Mucosa of rectum (tissue), 2 donors: Measurements from ENCODE around the gene TRNP1.
A peak's percentile ranks its signal among the peaks of the same experiment; 100 is the strongest.

ENCODE experiments used
- H3K27ac ChIP-seq, 2 donors: one replicate each; pipeline ENCODE4 v1.7.0; 2013; ENCODE audit warnings: inconsistent platforms in 2 of 2, low read depth in 2 of 2, low read length in 2 of 2
- H3K27me3 ChIP-seq, 2 donors: one replicate each; pipeline ENCODE4 v1.7.0; 2013; ENCODE audit warnings: low read length in 2 of 2; ENCODE audit not compliant: control insufficient read depth in 2 of 2, insufficient read depth in 2 of 2
- H3K36me3 ChIP-seq, 2 donors: one replicate each; pipeline ENCODE4 v1.7.0; 2013; ENCODE audit warnings: low read length in 2 of 2; ENCODE audit not compliant: control insufficient read depth in 2 of 2, insufficient read depth in 2 of 2
- H3K4me1 ChIP-seq, 2 donors: one replicate each; pipeline ENCODE4 v1.7.0; 2013; ENCODE audit warnings: low read length in 2 of 2, mild to moderate bottlenecking in 1 of 2; ENCODE audit not compliant: control insufficient read depth in 2 of 2, insufficient read depth in 2 of 2
- H3K4me3 ChIP-seq, 2 donors: one replicate each; pipeline ENCODE4 v1.7.0; 2013; ENCODE audit warnings: low read length in 2 of 2
- H3K9ac ChIP-seq, 2 donors: one replicate each; pipeline ENCODE4 v1.7.0; 2013; ENCODE audit warnings: low read length in 2 of 2, low read depth in 1 of 2, mild to moderate bottlenecking in 1 of 2
- H3K9me3 ChIP-seq, 2 donors: one replicate each; pipeline ENCODE4 v1.7.0; 2013; ENCODE audit warnings: low read length in 2 of 2; ENCODE audit not compliant: control insufficient read depth in 2 of 2
- donor health status: healthy.
- donor health status: Normal muscosa, but diverticular disease.

TRNP1 gene

GRCh38 chr1:27025718-27026117, 32.2 kb downstream of the TRNP1 start:
- H3K4me3 ChIP-seq: no peak overlapping the region
- no peak overlapping the region for H3K9ac ChIP-seq
- H3K9me3 ChIP-seq: no peaks in the 10 kb centered on the region
- H3K36me3 ChIP-seq: no peaks in the 10 kb centered on the region
- no peak overlapping the region for H3K27ac ChIP-seq
- peaks cover 0 to 8% of the 10 kb centered on the region in 2 donors for H3K4me1 ChIP-seq
- H3K27me3 ChIP-seq: no peaks in the 10 kb centered on the region

- Histone ChIP-seq H3K36me3 (no peaks in the 10 kb centered on the region), H3K27ac (no peak overlapping the region), H3K4me3 (no peak overlapping the region), H3K27me3 (no peaks in the 10 kb centered on the region), H3K9me3 (no peaks in the 10 kb centered on the region), H3K9ac (no peak overlapping the region), H3K4me1 (peaks cover 7% of the 10 kb centered on the region in 2 donors)
Observed at GRCh38 chr1:27026621-27027574, 33.4 kb downstream of the TRNP1 start.

GRCh38 chr1:27027575-27028250, 34.2 kb downstream of the TRNP1 start:
- H3K9ac ChIP-seq: no peak overlapping the region
- H3K27ac ChIP-seq: no peak overlapping the region

GRCh38 chr1:27029517-27029916, 36.0 kb downstream of the TRNP1 start:
- peaks cover 14 to 25% of the 10 kb centered on the region in 2 donors for H3K4me1 ChIP-seq
- H3K4me3 ChIP-seq: no peak overlapping the region
- H3K27me3 ChIP-seq: no peaks in the 10 kb centered on the region
- H3K9ac ChIP-seq: no peak overlapping the region
- no peaks in the 10 kb centered on the region for H3K9me3 ChIP-seq
- no peak overlapping the region for H3K27ac ChIP-seq
- H3K36me3 ChIP-seq: no peaks in the 10 kb centered on the region

More at GRCh38 chr1:27027575-27028250, 34.2 kb downstream of the TRNP1 start:
- H3K27me3 ChIP-seq: no peaks in the 10 kb centered on the region
- H3K4me3 ChIP-seq: no peak overlapping the region
- H3K4me1 ChIP-seq: peaks cover 9 to 11% of the 10 kb centered on the region in 2 donors
- H3K36me3 ChIP-seq: no peaks in the 10 kb centered on the region
- H3K9me3 ChIP-seq: no peaks in the 10 kb centered on the region

GRCh38 chr1:27031235-27032118, 38.0 kb downstream of the TRNP1 start:
- peak overlapping the region; percentile 52 to 74 for H3K9ac ChIP-seq
- H3K4me3 ChIP-seq: peak overlapping the region; percentile 61 to 64
- peak overlapping the region; percentile 82 to 85 for H3K27ac ChIP-seq
- H3K4me1 ChIP-seq: peaks cover 14 to 26% of the 10 kb centered on the region in 2 donors
- no peaks in the 10 kb centered on the region for H3K36me3 ChIP-seq
- no peaks in the 10 kb centered on the region for H3K27me3 ChIP-seq
- H3K9me3 ChIP-seq: no peaks in the 10 kb centered on the region

- peak overlapping the region; percentile 32 to 74 for H3K9ac ChIP-seq
Observed at GRCh38 chr1:27032119-27032461, 38.6 kb downstream of the TRNP1 start.

GRCh38 chr1:27033043-27033746, 39.7 kb downstream of the TRNP1 start:
- Histone ChIP-seq H3K27ac (peak overlapping the region; percentile 58 to 65), H3K4me3 (no peak overlapping the region), H3K36me3 (no peaks in the 10 kb centered on the region), H3K9ac (peak overlapping the region; percentile 17 to 60), H3K27me3 (no peaks in the 10 kb centered on the region), H3K9me3 (no peaks in the 10 kb centered on the region), H3K4me1 (peaks cover 14 to 26% of the 10 kb centered on the region in 2 donors)

More at GRCh38 chr1:27032119-27032461, 38.6 kb downstream of the TRNP1 start:
- Histone ChIP-seq H3K27ac (peak overlapping the region; percentile 82 to 85), H3K4me1 (peaks cover 14 to 26% of the 10 kb centered on the region in 2 donors), H3K4me3 (peak overlapping the region in 1 of 2 donors; percentile 61), H3K27me3 (no peaks in the 10 kb centered on the region), H3K36me3 (no peaks in the 10 kb centered on the region), H3K9me3 (no peaks in the 10 kb centered on the region)

- Histone ChIP-seq H3K4me1 (peaks cover 14 to 26% of the 10 kb centered on the region in 2 donors), H3K27ac (no peak overlapping the region), H3K4me3 (no peak overlapping the region), H3K9me3 (no peaks in the 10 kb centered on the region), H3K27me3 (no peaks in the 10 kb centered on the region), H3K9ac (no peak overlapping the region), H3K36me3 (no peaks in the 10 kb centered on the region)
Observed at GRCh38 chr1:27035344-27035743, 41.9 kb downstream of the TRNP1 start.

- Histone ChIP-seq H3K27ac (no peak overlapping the region), H3K36me3 (no peaks in the 10 kb centered on the region), H3K9me3 (no peaks in the 10 kb centered on the region), H3K4me1 (peaks cover 9 to 20% of the 10 kb centered on the region in 2 donors), H3K9ac (no peak overlapping the region), H3K4me3 (no peak overlapping the region), H3K27me3 (no peaks in the 10 kb centered on the region)
Observed at GRCh38 chr1:27036718-27037117, 43.2 kb downstream of the TRNP1 start.
